CD4-positive, alpha-beta T cell treated with Interleukin-2 at 100 ng/mL for 4 hours (primary cell): Measurements from ENCODE around the gene ANAPC16.
"Not testable (repeated sequence)": the region's sequence is repeated elsewhere in the genome, so short reads cannot be mapped to it uniquely, and the experiment has no call there.

ENCODE experiments used
- DNase-seq: peaks from one replicate; pipeline ENCODE4 v3.0.0-alpha.2; 2020; ENCODE audit warnings: low spot score

The ANAPC16 gene

DNA sequence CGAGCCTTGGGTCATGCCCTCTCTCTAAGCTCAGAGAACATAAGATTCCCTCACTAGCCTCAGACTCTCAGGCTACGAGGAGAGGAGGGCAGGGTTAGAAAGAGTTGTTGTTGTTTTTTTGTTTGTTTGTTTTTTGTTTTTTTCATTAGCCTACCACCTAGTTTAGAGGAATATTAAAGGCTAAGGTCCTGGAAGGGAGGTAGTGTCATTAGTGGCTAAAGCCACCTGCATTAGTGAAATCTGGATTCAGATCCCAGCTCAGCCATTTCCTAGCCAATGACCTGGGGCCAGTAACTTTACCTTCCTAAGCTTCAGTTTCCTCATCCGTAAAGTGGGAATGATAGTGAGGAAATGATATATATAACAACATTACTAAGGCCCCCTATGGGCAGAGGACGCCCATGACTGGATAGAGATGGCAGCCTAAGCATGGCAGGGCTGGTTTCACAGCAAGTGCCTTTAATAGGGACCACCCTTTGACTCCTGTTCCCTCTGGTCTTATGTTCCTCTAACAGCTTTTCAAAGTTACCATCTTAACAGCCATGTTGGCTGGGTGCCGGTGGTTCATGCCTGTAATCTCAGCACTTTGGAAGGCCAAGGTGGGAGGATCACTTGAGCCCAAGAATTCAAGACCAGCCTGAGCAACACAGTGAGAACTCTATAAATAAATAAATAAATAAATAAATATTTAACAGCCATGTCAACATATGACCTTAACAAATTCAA lies 63.0 kb downstream of the ANAPC16 start:
- DNase-seq, result no peak

DNA sequence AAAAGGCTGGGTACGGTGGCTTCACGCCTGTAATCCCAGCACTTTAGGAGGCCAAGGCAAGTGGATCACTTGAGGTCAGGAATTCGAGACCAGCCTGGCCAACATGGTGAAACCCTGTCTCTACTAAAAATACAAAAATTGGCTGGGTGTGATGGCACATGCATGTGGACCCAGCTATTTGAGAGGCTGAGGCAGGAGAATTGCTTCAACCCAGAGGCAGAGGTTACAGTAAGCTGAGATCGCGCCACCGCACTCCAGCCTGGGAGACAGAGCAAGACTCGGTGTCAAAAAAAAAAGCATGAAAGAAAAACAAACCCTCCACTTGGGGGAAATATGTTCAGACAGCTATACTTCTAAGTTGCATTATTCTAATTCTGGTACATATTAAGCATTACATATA lies 63.8 kb downstream of the ANAPC16 start:
- DNase-seq, result not testable (repeated sequence)

GRCh38 chr10:72283131-72283530 lies 67.3 kb downstream of the ANAPC16 start:
- DNase-seq, result no peak
